HL-60 (cell line): ENCODE results near the gene KAZN.

Experiments
- CTCF ChIP-seq: IDR thresholded peaks from one replicate; pipeline ENCODE4 v1.5.1; 2011; ENCODE audit warnings: low read length, control low read depth, inconsistent platforms; ENCODE audit not compliant: insufficient read depth
- SPI1 ChIP-seq: IDR thresholded peaks from 2 replicates; pipeline ENCODE4 v1.6.1; 2012; ENCODE audit warnings: low read depth, mild to moderate bottlenecking, borderline replicate concordance

- TF ChIP-seq CTCF (no peak), SPI1 (no peak)
These were observed 243.9 kb downstream of the KAZN start for GRCh38 chr1:14842361-14842760.
